ENCODE data around the gene NTSR1. TPM values are rescaled to one million over a fixed set of nuclear protein-coding genes. Genes with fewer than 3 reads are reported as not detected.

Gene NTSR1
- polyA plus RNA-seq, 3 donors, result 1.2 to 3.0 (median 1.4) TPM

DNA sequence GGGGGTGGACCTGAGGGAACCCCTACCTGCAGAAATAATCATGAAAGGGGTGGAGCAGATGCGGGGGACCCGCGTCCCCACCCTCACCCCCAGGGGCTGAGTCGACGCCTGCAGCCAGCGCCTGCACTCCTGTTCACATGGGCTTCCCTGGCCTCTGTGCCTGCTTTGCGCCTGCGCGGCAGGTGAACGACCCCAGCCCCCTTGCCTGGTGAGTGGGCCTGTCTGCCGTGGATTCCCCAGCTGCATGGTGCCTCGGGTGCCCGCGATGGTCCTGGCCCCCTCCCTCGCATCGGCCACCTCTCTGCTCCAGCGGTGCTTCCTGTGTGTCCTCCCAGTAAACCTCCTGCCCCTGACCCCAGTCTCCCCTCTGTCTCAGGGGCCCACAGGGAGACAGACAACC is 18.8 kb upstream of the NTSR1 start:
- no peak for DNase-seq (ENCODE audit: extremely low read depth in 1 of 11, low read depth in 9 of 11, low spot score in 4 of 11)

DNA sequence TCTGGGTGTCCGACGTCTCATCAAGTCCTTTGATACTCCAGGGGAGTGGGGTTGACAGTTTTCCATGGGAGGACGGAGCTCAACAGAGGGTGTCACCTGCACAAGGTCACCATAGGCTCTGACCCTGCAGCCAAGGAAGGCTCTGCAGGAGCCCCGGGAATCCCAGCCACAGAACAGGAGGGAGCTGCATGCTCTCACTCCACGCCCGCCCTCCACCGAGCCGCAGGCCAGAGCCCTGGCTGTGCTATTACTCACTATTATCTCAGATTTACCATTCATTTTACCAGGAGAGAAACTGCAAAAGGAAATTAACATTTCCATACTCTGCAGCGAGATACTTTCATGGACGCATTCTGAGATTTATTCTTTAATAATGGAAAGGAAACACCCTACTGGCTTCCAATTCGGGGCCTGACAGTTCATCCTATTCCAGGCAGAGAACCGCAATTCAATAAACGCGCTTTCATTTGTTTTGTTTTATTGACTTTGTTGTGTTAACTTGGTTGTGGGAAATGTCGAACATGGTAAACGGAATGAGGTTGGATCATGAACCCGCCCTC is 18.3 kb upstream of the NTSR1 start:
- DNase-seq (ENCODE audit: extremely low read depth in 1 of 11, low read depth in 9 of 11, low spot score in 4 of 11), result no peak

DNA sequence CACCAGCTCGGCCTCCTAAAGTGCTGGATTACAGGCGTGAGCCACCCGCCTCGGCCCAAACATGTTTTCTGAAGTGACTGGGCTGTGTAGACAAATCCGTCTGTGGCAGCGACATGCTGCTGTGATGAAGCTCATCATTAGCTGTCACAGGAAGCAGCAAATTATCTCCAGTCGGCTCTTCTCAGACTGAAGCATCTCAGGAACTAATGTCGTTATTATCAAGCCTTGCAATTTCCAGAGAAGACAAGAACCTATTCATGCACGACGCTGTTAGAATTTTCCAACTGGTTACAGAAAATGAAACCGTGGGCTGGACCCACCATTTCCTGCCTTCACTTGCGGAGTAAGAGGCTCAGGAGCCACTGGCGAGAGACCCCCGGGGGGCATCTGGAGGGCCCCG is 17.1 kb upstream of the NTSR1 start:
- no peak for DNase-seq (ENCODE audit: extremely low read depth in 1 of 11, low read depth in 9 of 11, low spot score in 4 of 11)

DNA sequence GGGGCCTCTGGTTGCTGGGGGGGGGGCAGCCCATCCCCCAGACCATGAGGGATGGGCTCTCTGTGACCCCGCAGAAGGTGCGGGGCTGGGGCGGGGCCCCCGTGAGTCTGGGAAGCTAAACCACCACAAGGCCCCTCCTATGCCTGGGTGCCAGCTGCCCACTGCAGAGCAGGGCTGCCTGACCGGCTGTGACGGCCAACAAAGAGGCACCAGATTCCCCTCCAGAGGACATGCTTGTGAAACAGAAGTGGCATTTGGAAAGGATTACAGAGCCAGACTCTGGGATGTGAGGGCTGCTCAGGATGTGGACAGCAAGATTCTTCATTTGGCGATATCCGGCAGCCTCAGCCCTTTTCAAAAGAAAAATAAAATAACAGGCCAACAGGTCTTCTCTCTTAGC is 16.5 kb upstream of the NTSR1 start:
- DNase-seq (ENCODE audit: extremely low read depth in 1 of 11, low read depth in 9 of 11, low spot score in 4 of 11), result no peak

DNA sequence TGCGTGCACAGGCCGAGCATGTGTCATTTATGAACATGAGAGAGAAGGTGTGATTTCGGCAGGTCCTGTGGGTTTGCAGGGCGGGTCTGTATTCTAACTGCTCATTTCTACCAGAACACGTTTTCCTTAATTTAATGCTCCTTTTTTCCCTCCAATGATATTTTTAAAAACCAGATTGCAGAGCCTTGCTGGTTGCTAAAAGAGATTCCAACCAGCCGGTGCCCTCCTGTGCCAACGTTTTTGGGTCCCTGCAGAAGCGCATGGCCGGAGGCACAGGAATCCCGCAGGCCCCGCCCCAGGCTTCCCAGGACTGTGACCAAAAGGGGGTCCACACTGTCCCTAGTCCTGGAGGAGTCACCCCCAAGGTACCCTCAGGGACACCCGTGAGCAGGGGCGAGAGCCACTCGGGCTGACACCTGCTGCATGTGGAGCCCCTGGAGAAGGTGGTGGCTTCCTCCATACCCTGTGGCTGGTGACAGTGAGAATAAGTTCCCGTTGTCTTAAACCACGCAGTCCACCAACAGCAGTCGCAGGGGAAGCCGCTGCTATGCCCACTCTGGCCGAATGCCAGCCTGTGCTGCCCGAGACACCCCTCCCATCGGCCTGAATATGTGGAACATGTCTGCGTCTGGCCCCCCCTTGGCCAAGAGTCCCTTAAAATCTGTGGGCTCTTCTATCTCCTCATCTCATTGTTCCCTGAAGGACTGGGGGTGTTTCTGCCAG is 15.7 kb upstream of the NTSR1 start:
- no peak for DNase-seq (ENCODE audit: extremely low read depth in 1 of 11, low read depth in 9 of 11, low spot score in 4 of 11)

DNA sequence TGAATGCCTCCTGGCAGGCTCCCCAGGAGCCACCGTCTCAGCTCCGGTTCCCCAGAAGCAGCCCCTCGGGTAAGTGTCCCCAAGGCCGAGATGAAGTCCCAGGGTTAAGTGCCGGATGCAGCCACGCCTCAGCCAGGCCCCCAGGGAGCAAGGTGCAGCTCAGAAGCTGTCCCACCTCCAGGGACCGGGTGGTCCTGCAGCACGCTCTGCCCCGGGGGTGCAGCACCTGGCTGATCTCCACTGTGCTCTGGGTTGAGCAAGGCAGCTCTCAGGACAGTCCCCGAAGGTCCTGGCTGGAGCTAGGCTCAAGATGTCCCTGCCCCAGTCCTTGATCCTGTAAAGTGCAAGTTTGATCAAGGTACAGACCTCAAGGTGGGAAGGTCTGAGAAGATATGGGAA is 15.1 kb upstream of the NTSR1 start:
- DNase-seq (ENCODE audit: extremely low read depth in 1 of 11, low read depth in 9 of 11, low spot score in 4 of 11), result no peak

DNA sequence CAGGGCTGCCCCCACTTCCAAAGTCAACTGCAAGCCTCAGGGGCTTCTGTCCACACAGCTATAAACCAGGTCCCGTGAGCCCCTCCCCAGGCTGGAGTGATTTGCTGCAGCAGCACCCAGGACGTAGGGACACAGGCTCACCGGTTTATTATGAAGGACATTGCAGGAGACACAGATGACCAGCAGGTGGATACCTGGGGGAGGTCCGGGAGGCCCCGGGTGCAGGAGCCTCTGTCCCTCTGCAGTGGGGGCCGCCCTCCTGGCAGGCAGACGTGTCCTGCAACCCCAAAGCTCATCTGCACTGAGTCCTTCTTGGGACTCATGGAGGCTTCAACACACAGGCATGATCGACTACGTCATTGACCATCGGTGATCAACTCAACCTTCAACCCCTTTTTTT is 14.5 kb upstream of the NTSR1 start:
- no peak for DNase-seq (ENCODE audit: extremely low read depth in 1 of 11, low read depth in 9 of 11, low spot score in 4 of 11)

DNA sequence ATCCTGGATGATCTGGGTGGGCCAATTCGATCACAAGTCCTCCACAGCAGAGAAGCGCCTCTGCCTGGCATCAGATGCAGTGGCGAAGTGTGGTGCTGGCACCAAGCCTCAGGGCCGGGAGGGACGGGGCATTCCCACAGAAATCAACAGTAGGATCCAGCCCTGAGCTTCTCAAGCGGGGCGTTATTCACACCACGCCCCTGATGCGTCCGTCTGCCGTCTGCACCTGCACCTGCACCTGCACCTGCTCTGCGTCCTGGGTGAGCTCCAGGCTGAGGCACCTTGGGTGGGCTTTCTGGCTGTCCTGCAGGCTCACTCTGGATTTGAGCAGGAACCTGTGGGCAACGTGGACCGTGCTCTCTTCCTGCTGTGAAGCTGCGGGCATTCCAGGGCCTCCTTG is 13.8 kb upstream of the NTSR1 start:
- no peak for DNase-seq (ENCODE audit: extremely low read depth in 1 of 11, low read depth in 9 of 11, low spot score in 4 of 11)

DNA sequence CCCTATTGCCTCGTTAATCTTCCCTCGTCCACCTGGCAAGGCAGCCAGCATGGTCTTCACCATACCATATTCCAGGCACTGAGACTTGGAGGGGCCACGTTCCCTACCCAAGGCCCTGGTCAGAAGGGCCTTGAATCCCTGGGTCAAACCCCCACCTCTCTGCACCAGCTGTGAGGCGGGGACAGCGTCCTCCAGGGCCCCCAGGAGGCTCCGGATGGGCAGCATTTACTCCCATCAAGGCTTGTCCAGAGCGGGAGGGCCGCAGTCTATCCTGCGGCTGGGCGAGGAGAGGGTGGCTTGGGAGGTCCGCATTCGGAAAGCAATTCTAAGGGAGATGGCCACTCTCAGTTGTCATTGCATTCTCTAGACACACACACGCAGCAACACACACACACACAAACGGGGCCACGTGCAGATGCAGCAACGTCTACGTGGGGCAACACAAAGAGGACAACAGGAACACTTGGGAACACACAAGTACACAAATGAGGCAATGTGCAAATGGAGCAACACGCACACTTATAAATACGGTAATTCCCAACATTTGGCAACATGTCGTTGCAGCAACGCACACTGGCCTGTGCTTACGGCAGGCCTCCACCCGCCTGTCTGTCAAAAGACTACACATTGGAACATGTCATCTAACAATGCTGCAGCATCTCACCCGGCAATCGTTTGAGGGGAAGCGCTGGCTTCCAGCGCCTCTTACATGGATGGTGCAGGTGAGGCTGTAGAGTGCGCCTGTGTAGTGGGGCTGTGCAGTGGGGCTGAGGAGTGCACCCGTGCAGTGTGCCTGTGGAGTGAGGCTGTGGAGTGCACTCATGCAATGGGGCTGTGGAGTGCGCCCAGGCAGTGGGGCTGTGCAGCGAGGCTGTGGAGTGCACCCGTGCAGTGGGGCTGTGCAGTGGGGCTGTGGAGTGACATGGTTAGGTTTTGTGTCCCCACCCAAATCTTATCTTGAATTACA is 12.9 kb upstream of the NTSR1 start:
- no peak for DNase-seq (ENCODE audit: extremely low read depth in 1 of 11, low read depth in 9 of 11, low spot score in 4 of 11)

DNA sequence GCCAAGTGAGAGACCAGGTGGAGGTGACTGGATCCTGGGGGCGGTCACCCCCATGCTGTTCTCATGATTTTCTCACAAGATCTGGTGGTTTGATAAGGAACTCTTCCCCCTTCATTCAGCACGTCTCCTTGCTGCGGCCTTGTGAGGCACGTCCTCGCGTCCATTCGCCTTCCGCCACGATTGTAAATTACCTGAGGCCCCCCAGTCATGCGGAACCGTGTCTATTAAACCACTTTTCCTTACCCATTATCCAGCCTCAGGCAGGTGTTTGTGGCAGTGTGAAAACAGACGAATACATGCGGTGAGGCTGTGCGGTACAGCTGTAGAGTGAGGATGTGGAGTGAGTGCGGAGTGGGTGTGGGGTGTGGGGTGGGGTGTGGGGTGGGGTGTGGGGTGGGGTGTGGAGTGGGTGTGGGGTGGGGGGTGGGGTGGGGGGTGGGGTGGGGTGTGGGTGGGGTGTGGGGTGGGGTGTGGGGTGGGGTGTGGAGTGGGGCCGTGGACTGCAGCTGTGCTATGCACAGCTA is 12.1 kb upstream of the NTSR1 start:
- no peak for DNase-seq (ENCODE audit: extremely low read depth in 1 of 11, low read depth in 9 of 11, low spot score in 4 of 11)

DNA sequence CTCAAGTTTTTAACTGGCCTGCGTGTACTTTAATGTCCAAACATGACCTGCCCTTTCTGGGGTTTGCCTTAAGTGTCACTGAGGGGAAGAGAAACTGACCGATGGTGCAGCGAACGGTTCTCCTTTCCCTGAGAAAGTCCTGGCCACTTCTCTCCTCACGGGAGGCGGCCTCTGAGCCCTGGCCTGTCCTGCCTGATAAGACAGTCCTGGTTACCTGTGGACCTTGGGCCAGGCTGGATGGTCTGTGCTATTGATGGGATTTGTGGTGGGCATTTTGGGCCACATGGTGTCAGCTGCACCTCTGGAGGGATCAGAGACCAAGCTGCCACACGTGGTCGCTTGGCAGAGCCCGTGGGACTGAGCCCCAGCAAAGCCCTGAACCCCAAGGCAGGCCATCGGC is 11.6 kb upstream of the NTSR1 start:
- no peak for DNase-seq (ENCODE audit: extremely low read depth in 1 of 11, low read depth in 9 of 11, low spot score in 4 of 11)

DNA sequence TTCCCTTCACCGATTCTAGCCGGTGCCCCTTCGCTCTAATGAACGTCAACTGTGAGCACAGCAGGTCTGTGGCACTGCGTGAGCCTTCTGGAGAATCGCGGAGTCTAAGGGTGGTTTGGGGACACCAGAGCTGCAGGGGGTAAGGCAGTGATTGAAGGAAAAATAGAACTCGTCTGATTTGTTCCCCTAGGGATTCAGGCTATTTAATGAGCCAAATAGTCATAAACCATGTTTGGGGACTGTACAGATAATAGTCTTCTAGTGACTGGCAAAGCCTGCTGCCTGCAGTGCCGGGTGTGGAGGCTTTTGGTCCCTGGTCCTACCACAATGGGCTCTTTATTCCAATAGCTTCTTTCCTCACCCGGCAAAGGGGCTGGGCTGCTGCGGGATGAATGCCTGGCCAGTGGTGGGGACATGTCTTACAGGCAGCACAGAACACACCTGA is 11.1 kb upstream of the NTSR1 start:
- DNase-seq (ENCODE audit: extremely low read depth in 1 of 11, low read depth in 9 of 11, low spot score in 4 of 11), result no peak

DNA sequence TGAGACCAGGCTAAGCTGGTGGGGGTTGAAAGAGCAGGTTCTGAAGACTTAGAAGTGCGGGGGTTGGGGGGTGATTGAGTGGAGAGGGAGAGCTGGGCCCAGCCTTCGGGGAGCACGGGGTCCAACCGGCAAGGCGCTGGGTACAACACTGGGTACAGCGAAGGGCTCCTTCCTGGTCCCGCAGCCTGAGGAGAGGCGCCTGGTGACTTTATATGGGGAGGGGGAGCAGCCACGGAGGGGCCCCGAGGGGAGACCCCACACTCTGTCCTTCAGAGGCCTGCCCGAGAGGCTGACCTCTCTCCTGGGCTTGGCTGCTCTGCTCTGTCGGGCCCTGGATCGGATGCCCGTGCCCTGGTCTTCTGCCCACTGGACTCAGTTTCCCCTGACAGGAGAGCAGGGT is 10.4 kb upstream of the NTSR1 start:
- no peak for DNase-seq (ENCODE audit: extremely low read depth in 1 of 11, low read depth in 9 of 11, low spot score in 4 of 11)

DNA sequence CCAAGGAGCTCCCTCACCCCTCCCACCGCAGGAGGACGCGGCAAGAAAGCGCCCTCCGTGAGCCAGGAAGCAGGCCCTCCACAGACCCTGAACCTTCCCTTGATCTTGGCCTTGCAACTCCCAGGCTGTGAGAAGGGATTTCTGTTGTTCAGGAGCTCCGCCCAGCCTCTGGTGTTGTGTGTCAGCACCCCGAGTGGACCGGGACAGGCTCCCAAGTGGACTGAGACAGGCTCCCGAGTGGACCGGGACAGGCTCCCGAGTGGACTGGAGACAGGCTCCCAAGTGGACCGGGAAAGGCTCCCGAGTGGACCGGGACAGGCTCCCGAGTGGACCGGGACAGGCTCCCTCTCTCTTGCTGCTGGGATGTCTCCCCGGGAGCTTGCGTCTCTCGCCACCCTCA is 9.3 kb upstream of the NTSR1 start:
- DNase-seq (ENCODE audit: extremely low read depth in 1 of 11, low read depth in 9 of 11, low spot score in 4 of 11), result no peak

DNA sequence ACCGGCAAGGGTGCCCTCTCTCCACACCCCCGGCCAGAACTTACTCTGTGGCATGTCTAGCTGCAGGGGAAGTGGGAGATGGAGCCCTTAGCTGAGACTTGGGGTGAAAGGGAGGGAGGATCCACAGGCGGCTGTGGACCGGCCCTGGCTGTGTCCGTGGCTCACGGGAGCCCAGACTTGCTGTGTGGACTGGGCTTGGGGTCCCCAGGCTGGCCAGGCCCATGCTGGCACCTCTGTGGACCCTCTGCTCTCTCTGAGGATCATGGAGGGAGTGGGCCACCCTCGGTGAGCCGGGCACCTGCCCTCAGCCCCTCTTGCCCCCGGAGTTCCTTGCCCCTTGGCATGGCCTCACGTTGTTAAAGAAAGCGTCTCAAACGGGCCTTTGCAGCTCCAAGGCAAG is 8.9 kb upstream of the NTSR1 start:
- DNase-seq (ENCODE audit: extremely low read depth in 1 of 11, low read depth in 9 of 11, low spot score in 4 of 11), result no peak

DNA sequence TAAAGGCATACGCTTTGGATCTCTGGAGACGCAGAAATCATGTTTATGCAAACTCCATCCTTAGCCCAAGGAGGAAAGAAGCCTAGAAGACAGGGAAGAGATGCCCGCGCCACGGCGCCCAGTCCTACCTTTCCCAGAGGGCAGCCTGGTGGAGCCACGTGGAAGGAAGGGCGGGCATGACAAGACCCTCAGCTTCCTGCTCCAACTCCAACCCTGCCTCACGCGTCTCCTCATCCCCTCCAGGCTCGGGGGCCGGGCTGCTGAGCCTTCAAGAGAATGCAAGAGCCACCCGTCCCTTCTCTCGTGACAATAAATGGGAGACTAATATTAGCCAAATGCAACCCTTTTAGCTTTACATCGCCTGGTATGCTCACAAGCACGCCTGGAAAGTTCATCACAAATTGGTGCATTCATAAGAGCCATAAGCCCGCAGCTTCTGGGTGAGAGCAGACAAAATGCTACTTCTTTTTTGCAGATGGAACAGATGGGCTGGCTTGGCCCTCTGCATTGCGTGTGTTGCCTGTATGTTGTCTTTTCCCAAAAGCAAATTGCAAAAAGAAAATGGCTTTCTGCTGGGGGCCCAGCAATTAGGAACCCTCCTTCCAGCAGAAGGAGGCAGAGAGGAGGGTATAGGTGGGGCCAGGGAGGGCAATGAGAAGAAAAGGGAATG is 8.2 kb upstream of the NTSR1 start:
- no peak for DNase-seq (ENCODE audit: extremely low read depth in 1 of 11, low read depth in 9 of 11, low spot score in 4 of 11)

DNA sequence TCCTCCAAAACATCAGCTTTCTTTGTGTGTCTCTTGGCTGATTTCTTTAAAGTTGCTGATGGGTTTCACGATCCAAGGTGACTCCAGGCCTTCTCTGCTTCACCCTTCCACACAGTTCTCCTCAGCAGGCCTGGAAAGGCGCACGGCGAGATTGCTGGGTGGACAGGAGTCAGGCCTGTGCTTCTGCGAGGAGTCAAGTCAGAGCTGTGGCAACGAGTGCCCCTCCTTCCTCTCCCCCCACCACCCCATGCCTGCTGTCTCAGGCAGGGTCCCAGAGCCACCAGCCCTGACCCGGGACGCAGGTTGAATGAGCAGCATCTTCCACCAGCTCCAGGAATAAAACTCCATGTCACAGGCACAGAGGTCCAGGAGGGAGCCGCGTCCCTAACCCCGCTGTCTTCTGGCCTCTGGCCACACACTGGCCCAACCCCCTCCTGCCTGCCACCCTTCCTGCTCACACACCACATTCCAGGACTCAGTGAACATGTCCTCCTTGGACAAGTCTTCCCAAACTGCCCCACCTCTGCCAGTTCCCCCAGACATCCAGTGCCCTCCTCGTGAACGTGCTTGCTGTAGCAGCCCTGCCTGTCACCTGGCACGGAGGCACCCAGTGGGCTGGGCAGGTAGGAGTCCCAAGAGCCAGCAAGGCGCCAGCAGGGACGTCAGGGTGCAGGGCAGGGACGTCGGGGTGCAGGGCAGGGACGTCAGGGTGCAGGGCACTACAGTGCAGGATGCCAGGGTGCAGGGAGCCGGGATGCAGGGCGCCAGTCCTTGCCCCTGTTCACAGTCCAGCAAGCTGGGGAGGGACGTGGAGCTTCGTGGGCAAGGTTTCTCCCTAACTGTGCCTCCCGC is 7.2 kb upstream of the NTSR1 start:
- no peak for DNase-seq (ENCODE audit: extremely low read depth in 1 of 11, low read depth in 9 of 11, low spot score in 4 of 11)

DNA sequence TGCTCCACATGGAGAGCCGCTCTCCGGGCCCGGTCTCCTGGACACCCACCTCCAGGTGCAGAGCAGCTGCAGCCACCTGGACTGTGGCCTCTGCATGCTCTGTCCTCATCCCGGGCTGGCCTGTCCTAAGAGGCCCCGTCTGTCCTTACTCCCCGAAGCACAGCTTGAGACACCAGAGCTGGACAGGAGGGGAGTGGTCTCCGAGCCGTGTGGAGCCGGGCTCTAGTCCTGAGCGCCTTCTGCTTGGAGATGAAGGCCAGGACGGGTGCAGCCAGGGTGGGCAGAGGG is 6.7 kb upstream of the NTSR1 start:
- no peak for DNase-seq (ENCODE audit: extremely low read depth in 1 of 11, low read depth in 9 of 11, low spot score in 4 of 11)
